Epithelial cell of prostate (primary cell): ENCODE data around the gene ANKRD12.

Source experiments
- DNase-seq: peaks from one replicate; pipeline ENCODE4 v3.0.0-alpha.2; 2011; ENCODE audit warnings: low read depth, low spot score
- H3K27ac ChIP-seq: fragments of 450-650 bp; 2 replicates; pipeline ENCODE4 v1.5.1; 2017; ENCODE audit warnings: mild to moderate bottlenecking

The ANKRD12 gene

DNA sequence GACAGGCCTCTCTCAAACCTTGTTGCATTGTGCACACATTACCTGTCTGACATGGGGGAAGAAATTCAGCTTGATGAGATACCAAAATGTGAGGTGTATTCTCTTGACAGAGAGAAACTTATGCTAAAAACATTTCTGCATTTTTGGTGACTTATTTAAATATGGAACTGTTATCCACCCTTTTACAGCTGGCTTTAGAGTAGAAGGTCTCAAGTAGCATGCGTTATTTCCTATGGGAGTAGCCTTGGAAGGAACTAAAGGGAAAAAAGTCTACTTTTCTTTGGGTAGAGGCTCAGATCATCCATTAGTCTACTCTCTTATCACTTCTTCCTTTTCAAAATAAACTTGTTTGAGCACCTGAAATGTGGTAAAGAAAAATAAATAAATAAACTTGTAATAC, 141.4 kb downstream of the ANKRD12 start:
- H3K27ac ChIP-seq = no peak overlapping the region
- DNase-seq = no peak

DNA sequence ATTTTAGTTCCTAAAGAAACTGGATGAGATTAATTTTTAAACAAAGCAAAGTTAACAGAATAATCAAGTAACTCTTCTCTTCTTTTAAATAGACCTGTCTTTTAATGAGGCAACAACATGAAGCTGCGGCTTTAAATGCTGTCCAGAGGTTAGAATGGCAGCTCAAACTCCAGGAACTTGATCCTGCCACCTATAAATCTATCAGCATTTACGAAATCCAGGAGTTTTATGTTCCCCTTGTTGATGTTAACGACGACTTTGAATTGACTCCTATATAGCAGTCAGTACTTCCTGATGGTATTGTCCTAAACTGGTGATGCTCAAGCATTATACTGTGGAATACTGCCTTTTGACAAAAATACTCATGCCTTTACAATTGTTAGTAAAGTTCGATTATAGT, 144.3 kb downstream of the ANKRD12 start:
- H3K27ac ChIP-seq = no peak overlapping the region
- DNase-seq = no peak

DNA sequence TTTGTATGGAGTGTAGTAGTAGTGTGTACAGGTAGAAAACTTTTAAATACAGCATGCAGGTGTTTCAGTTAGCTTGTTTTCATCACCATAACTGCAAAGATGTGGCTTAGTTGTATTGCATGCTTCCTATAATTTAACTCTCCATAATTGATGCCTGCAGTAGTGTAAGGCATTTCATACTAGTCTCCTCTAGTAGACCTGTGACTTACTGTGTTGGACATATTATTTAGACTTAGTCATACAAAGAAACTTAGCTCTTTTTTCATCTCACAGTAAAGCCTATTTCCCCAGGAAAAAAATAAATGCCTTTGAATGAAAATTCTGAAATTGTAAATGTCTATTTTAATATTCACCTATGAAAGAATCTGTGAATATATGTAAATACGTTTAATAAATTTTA, 145.2 kb downstream of the ANKRD12 start:
- no peak for DNase-seq
- H3K27ac ChIP-seq = no peak overlapping the region

DNA sequence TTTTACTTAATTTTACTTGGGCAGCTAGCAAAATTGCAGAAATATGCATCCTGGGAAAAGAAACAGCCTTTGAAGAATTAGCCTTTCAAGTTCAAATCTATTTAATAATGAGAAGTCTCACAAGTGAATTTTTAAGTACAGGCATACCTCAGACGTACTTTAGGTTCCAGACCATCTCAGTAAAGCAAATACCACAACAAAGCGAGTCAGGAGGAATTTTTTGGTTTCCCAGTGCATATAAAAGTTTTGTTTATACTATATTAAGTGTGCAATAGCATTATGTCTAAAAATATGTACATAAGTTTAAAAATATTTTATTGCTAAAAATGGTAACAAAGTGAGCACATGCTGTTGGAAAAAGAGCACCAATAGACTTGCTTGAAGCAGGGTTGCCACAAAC, 147.2 kb downstream of the ANKRD12 start:
- H3K27ac ChIP-seq = no peak overlapping the region
- no peak for DNase-seq

DNA sequence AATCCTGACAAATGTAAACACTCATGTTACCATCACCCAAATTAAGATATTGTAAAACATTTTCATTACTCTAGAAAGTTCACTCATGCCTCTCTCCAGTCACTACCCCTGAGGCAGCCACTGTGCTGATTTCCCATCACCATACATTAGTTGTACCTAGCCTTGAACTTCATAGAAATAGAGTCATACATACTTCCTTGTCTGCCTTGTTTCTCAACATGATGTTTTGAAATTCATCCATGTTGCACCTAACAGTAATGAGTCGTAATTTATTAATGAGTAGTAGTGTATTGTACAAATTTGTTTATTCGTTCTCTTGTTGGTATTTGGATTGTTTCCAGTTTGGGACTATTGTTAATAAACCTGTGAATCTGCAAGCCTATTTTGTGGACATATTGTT, 149.0 kb downstream of the ANKRD12 start:
- DNase-seq = no peak
- H3K27ac ChIP-seq = no peak overlapping the region

DNA sequence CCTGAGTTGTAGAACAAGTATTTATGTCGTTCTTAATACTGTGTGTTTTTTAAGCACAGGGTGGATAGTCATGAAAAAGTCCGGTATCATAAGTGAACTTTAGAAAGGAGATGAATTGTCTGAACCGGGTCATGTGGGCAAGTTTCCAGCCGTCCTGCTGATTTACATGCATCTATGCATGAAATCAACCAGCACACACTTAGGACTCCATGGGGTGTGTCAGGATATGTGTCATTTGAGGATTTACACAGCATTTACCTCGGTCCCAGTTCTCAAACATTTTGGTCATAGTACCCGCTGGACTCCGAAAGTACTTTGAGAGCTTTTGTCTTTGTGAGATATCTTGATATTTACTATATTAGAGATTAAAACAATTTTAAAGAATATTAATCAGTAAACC, 150.5 kb downstream of the ANKRD12 start:
- no peak for DNase-seq
- H3K27ac ChIP-seq = no peak overlapping the region

DNA sequence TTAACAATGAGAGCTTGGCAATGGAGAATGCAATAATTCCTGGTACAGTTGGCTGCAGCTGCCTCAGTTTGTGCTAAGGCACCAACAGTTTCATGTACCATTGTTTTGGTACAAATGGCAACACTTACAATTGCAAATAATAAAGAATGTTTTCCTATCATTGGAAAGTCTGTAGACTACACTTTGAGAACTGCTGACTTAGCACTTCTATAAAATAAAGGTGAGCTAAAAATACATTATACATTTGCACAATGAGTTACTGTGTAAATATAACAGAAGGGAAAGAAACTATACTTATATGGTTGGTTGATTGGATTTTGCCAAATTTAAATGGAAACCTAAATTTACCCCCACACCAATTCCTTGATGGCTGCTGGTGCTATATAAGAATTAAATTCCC, 153.1 kb downstream of the ANKRD12 start:
- no peak for DNase-seq
- peak overlapping the region; percentile 19 for H3K27ac ChIP-seq

DNA sequence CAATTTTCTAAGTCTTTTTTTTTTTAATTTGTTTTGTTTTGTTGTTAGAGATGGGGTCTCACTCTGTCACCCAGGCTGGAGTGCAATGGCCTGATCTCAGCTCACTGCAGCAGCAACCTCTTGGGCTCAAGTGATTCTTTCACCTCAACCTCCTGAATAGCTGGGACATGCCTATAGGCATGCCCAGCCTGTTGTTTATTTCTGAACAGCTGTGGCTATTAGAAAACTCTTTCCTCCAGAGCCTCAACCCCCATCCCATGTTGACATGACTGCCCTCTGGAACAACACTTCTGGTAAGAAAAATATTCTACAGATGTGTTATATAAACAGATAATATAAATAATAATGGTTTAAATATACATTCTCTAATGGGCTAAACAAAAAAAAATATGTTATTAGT, 153.6 kb downstream of the ANKRD12 start:
- DNase-seq = no peak
- H3K27ac ChIP-seq = peak overlapping the region; percentile 19

DNA sequence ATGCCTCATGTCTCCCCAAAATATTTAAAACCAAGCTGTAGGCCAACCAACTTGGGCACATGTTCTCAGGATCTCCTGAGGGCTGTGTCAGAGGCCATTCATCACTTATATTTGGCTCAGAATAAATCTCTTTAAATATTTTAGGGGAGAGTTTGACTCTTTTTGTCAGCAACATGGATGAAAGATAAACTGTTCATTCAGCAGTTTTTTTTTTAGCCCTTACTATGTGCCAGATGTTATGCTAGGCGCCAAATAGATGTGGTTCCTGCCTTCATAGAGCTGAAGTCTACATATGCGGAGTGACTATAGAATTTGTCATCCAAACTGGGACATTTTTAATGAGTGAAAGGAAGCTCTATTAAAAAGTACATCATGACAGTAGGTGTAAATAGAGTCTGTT, 155.5 kb downstream of the ANKRD12 start:
- H3K27ac ChIP-seq = no peak overlapping the region

DNA sequence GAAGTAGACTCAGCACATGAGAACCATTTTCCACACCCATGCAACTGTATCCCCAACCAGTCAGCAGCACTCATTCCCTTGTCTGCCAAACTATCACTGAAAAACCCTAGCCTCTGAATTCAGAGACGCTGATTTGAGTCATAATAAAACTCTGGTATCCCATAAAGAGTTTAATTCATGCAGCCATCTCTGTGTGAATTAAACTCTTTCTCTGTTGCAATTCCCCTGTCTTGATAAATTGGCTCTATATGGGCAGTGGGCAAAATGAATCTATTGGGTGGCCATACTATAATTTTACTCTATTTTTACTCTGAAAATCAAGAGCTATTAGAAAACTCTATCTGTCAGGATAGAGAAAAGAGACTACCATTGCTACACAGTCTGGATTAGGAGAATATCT, 157.4 kb downstream of the ANKRD12 start:
- no peak for DNase-seq
- H3K27ac ChIP-seq = no peak overlapping the region

More for the DNA sequence above, 155.5 kb downstream of the ANKRD12 start:
- DNase-seq = no peak

DNA sequence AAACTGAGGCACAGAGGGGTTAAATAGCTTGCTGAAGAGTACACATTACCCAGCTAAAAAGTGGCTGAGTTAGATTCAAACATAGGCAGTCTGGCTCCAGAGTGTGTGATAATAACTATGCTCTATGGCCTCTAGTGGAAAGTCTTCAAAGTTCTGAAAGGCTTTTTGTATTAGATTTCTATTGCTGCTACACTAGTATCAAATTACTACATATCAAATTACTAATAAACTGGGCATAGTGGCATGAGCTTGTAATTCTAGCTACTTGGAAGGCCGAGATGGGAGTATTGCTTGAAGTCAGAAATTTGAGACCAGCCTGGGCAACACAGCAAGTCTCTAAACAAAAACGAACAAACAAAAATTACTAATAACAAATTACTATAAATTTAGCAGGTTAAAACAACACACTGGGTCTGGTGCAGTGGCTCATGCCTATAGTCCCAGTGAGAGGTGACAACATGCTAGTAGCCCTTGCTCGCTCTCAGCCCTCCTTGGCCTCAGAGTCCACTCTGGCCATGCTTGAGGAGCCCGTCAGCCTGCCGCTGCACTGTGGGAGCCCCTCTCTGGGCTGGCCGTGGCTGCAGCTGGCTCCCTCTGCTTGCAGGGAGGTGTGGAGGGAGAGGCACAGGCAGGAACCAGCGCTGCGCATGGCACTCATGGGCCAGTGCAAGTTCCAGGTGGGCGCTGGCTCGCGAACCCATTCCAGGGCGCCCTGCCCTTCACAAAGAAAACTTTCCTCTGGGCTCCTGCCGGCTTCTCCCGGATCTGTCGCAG, 159.8 kb downstream of the ANKRD12 start:
- no peak for DNase-seq
- no peak overlapping the region for H3K27ac ChIP-seq

DNA sequence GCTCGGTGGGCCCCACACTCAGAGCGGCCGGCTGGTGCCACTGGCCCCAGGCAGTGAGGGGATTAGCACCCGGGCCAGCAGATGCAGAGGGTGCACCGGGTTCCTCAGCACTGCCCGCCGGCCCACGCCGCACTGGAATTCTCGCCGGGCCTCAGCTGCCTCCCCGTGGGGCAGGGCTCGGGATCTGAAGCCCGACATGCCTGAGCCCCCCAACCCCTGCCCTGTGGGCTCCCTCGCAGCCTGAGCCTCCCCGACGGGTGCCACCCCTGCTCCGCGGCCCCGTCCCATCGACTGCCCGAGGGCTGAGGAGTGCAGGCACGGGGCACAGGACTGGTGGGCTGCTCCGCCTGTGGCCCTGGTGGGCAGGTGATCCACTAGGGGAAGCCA, 160.4 kb downstream of the ANKRD12 start:
- no peak for DNase-seq
- no peak overlapping the region for H3K27ac ChIP-seq

DNA sequence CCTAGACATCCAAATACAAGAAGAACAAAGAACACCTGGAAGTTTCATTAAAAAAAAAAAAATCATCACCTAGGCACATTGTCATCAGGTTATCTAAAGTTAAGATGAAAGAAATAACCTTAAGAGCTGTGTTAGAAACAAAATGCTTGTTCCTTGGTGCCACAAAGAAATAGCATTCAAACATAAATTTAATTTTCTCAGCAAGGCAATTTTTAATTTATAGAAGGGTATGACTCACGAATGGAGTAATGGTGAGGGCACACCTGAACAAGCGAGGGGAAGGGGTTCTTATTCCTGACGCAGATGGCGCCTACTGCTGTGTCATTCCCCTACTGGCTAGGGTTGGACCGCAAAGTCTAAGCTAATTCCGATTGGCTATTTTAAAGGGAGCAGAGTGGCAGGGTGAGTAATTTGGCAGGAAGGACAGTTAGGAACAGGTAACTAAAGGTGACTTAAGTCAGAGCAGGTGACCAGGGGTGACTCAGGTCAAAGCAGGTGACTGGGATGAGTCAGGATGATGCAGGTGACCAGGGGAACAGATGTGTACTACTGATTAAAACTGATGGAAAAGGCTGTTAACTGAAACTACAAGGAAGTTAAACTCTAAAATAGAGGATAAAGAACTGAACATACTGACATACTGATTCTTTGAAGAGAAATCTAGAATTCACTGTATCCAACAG, 167.9 kb downstream of the ANKRD12 start:
- H3K27ac ChIP-seq = no peak overlapping the region
- DNase-seq = no peak

DNA sequence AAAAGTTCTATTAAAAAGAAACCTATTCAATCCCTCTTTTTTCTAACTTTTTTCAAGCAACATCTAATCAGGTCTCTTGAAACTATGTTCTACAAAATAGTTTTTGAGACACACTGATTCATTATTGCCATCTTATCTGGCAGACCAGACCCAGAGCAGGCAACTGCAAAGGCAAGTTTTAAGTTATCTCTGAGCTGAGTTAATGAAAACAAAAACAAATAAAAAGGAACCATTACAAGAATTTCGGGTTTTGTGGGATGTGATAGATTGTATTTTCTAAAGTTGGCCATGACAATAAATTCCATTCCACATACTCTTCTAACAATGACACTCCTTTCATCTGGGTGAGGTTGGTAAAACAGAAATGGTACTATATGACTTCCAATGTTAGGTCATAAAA, 182.8 kb downstream of the ANKRD12 start:
- no peak for DNase-seq
- no peak overlapping the region for H3K27ac ChIP-seq

DNA sequence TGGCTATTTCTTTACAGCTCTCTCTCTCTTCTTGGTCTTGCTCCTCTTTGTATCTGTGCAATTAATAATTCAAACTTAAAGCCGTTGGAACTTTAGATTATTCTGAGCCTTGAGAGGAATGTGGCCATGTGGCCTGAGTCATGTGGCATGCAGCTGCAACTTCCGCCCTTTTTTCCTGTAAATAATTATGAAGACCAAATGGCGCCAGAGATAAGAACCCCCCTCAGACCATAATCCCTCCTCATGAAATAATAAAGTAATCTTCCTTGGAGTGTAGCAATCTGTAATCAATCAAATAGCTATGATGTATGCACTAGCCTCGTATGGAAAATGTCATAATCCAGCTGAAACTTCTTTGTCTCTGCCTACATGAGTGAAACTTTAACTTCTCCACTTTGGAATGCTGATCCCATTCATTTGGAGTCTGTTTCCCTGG, 184.5 kb downstream of the ANKRD12 start:
- no peak overlapping the region for H3K27ac ChIP-seq
- no peak for DNase-seq

DNA sequence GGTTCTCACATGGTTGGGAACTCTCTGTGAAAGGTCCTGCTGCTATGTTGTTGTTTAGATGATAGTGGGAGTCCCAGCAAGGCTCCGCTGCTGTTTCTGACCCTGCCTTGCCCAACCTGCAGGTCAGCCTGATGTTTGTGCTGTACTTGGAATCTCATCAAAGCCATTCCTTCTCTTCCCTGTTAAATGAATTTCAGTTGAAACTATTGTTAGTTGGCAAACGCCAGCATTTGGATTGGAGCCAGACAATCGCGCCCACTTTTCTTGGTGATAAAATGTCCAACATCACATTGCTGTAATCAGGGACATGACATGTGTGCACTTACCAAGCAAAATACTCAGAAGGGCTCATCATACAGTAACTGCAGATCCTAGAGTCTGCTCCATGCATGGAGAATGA, 185.2 kb downstream of the ANKRD12 start:
- no peak for DNase-seq
- H3K27ac ChIP-seq = no peak overlapping the region

DNA sequence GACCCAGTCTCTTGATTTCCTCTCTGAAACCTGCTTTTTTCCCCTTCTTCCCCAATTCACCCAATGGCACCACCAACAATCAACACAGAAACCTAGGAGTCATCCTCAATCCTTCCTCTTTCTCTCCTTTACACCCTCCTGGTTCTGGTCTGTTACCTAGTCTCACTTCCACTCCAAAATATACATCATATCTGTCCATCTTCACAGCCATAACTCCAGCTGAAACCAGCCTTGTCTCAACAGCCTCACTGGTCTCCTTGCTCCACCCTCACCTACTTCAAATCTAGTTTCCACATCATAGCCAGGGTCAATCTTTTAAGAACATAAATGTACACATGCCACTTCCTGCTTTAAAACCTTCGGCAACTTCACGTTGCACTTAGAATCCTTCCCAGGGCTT, 186.2 kb downstream of the ANKRD12 start:
- no peak for DNase-seq

DNA sequence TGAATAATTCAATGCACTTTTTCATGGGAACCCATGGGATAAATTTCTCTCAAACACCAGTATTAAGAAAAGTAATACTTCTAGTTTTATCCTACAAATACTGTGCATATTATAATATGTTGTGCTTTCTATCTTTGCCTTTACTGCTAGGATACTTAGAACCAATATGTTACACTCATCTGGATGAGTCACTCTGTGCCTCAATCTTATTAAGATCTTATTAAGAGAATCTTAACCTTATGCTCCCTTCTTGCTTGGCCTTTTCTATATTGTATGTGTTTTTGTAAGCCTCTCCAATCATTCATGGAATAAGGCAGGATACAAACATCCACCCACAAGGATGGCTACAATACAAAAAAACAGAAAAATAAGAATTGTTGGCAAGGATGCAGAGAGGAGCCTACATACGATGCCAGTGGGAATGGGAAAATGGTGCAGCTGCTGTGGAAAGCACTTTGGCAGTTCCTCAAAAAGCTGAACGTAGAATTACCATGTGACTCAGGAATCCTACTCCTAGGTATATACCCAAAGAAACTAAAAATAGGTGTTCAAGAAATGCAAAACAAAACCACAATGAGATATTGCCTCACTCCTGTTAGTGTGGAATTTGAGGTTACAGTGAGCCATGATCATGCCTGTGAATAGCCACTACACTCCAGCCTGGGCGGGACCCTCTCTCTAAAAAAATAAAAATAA, 187.3 kb downstream of the ANKRD12 start:
- H3K27ac ChIP-seq = no peak overlapping the region
- no peak for DNase-seq

More for the DNA sequence above, 186.2 kb downstream of the ANKRD12 start:
- H3K27ac ChIP-seq = no peak overlapping the region

DNA sequence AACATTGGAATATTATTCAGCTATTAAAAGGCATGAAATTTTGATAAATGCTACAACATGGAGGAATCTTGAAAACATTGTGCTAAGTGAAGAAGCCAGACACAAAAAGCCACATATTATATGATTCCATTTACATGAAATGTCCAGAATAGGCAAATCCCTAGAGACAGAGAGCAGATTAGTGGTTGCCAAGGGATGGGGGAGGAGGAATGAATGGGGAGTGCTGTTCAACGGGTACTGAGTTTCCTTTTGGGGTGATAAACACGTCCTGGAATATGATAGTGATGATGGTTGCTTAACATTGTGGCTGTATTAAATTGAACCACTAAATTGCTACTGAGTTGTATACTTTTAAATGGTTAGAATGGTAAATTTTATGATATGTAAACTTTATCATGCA, 189.1 kb downstream of the ANKRD12 start:
- no peak overlapping the region for H3K27ac ChIP-seq
- DNase-seq = no peak

DNA sequence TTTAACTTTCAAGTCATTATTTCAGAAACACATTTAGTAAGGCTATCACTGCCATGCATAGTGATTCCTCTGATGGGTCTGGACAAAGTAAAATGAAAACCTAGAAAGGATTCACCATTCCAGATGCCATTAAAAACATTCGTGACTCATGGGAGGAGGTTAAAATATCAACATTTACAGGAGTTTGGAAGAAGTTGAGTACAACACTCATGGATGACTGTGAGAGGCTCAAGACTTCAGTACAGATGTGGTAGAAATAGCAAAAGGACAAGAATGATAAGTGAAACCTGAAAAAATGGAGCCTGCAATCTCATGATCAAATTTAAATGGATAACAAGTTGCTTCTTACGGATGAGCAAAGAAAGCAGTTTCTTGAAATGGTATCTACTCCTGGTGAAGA, 192.2 kb downstream of the ANKRD12 start:
- H3K27ac ChIP-seq = no peak overlapping the region
- DNase-seq = no peak

DNA sequence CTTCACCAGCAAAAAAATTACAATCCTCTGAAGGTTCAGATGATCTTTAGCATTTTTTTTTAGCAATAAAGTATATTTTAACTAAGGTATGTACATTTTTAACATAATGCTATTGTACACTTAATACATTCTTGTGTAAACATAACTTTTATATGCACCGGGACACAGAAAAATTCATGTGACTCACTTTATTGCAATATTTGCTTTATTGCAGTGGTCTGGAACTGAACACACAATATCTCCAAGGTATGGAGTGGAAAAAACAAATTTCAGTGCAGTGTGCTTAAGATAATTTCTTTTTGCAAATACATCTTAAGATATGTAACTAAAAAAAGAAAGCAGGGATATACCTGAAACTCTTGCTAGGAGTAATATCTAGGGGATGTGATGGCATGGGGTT, 192.9 kb downstream of the ANKRD12 start:
- no peak for DNase-seq
- H3K27ac ChIP-seq = no peak overlapping the region
